Measurements from ENCODE around the gene NCK1.

NCK1 gene

GRCh38 chr3:136914739-136915138, 52.7 kb downstream of the NCK1 start:
- Histone ChIP-seq H3K9me2 (replicated peaks; ENCODE audit: insufficient read depth, low read length) (no peaks in the 10 kb centered on the region), H3K27me3 (ENCODE audit: low read length) (no peaks in the 10 kb centered on the region), H3K36me3 (ENCODE audit: low read length) (0 out of 2 replicates have a peak, but pooled peaks cover 3% of the 10 kb centered on the region), H2AFZ (ENCODE audit: low read depth, low read length, severe bottlenecking) (no peak overlapping the region), H3K4me2 (ENCODE audit: low read depth, low read length, poor library complexity, severe bottlenecking) (no peak overlapping the region), H3K27ac (ENCODE audit: low read depth, low read length) (no peak overlapping the region), H3K9me3 (ENCODE audit: insufficient read depth, low read length) (no peaks in the 10 kb centered on the region), H3K4me3 (ENCODE audit: insufficient read depth, low read length, poor library complexity, severe bottlenecking) (no peak overlapping the region), H3K9ac (ENCODE audit: low read length) (no peak overlapping the region), H3F3A (ENCODE audit: insufficient read depth) (peaks cover 18% of the 10 kb centered on the region; the same call in 1 of the 2 replicates), H3K79me2 (ENCODE audit: insufficient read depth, low read length) (peaks cover 100% of the 10 kb centered on the region), H4K20me1 (ENCODE audit: low read depth, low read length) (peaks cover 9% of the 10 kb centered on the region; the same call in 1 of the 2 replicates)
- TF ChIP-seq CTCF (IDR thresholded peaks at IDR 0.05; ENCODE audit: insufficient read depth, low read length, poor library complexity, severe bottlenecking) (no peak), EZH2phosphoT487 (conservative IDR thresholded peaks at IDR 0.05; ENCODE audit: low read length) (no peak)

- Histone ChIP-seq H3K27me3 (ENCODE audit: low read length) (no peaks in the 10 kb centered on the region), H3K9ac (ENCODE audit: low read length) (no peak overlapping the region), H3K27ac (ENCODE audit: low read depth, low read length) (no peak overlapping the region), H3K79me2 (ENCODE audit: insufficient read depth, low read length) (peaks cover 100% of the 10 kb centered on the region), H3K4me3 (ENCODE audit: insufficient read depth, low read length, poor library complexity, severe bottlenecking) (no peak overlapping the region), H2AFZ (ENCODE audit: low read depth, low read length, severe bottlenecking) (no peak overlapping the region), H3K9me3 (ENCODE audit: insufficient read depth, low read length) (no peaks in the 10 kb centered on the region), H3K4me2 (ENCODE audit: low read depth, low read length, poor library complexity, severe bottlenecking) (no peak overlapping the region), H3F3A (ENCODE audit: insufficient read depth) (peaks cover 4% of the 10 kb centered on the region; the same call in 1 of the 2 replicates), H3K36me3 (ENCODE audit: low read length) (0 out of 2 replicates have a peak, but pooled peaks cover 6% of the 10 kb centered on the region), H3K9me2 (replicated peaks; ENCODE audit: insufficient read depth, low read length) (no peaks in the 10 kb centered on the region), H4K20me1 (ENCODE audit: low read depth, low read length) (peaks cover 10% of the 10 kb centered on the region)
- TF ChIP-seq EZH2phosphoT487 (conservative IDR thresholded peaks at IDR 0.05; ENCODE audit: low read length) (no peak), CTCF (IDR thresholded peaks at IDR 0.05; ENCODE audit: insufficient read depth, low read length, poor library complexity, severe bottlenecking) (no peak)
These were observed 54.2 kb downstream of the NCK1 start for GRCh38 chr3:136916223-136916622.

- H3K9ac ChIP-seq (ENCODE audit: low read length), result no peak overlapping the region
- no peak overlapping the region for H3K27ac ChIP-seq (ENCODE audit: low read depth, low read length)
- no peak overlapping the region for H2AFZ ChIP-seq (ENCODE audit: low read depth, low read length, severe bottlenecking)
- peaks cover 7% of the 10 kb centered on the region; the same call in 1 of the 2 replicates for H3F3A ChIP-seq (ENCODE audit: insufficient read depth)
- 0 out of 2 replicates have a peak, but pooled peaks cover 6% of the 10 kb centered on the region for H3K36me3 ChIP-seq (ENCODE audit: low read length)
- peaks cover 96% of the 10 kb centered on the region for H3K79me2 ChIP-seq (ENCODE audit: insufficient read depth, low read length)
- H4K20me1 ChIP-seq (ENCODE audit: low read depth, low read length), result peaks cover 9% of the 10 kb centered on the region
- H3K4me3 ChIP-seq (ENCODE audit: insufficient read depth, low read length, poor library complexity, severe bottlenecking), result no peak overlapping the region
- no peaks in the 10 kb centered on the region for H3K27me3 ChIP-seq (ENCODE audit: low read length)
- no peak for TF ChIP-seq CTCF (IDR thresholded peaks at IDR 0.05; ENCODE audit: insufficient read depth, low read length, poor library complexity, severe bottlenecking)
- TF ChIP-seq EZH2phosphoT487 (conservative IDR thresholded peaks at IDR 0.05; ENCODE audit: low read length), result no peak
- H3K4me2 ChIP-seq (ENCODE audit: low read depth, low read length, poor library complexity, severe bottlenecking), result no peak overlapping the region
- no peaks in the 10 kb centered on the region for H3K9me3 ChIP-seq (ENCODE audit: insufficient read depth, low read length)
- no peaks in the 10 kb centered on the region for H3K9me2 ChIP-seq (replicated peaks; ENCODE audit: insufficient read depth, low read length)
These were observed 58.0 kb downstream of the NCK1 start for GRCh38 chr3:136919799-136920580.
